ENCODE results near the gene RRN3.
"Not testable (repeated sequence)": the region's sequence is repeated elsewhere in the genome, so short reads cannot be mapped to it uniquely, and the experiment has no call there.

RRN3 gene

GRCh38 chr16:15096583-15096972 lies 2.5 kb upstream of the RRN3 start:
- DNase-seq, result not testable (repeated sequence)

GRCh38 chr16:15093571-15093954 lies 509 bp downstream of the RRN3 start:
- not testable (repeated sequence) for DNase-seq

GRCh38 chr16:15090663-15091269 lies 3.3 kb downstream of the RRN3 start:
- DNase-seq, result not testable (repeated sequence)

GRCh38 chr16:15082788-15083187 lies 11.3 kb downstream of the RRN3 start:
- DNase-seq, result not testable (repeated sequence)

- not testable (repeated sequence) for DNase-seq
Measured at GRCh38 chr16:15080883-15081282, 13.2 kb downstream of the RRN3 start.

- not testable (repeated sequence) for DNase-seq
Measured at GRCh38 chr16:15076161-15076560, 17.9 kb downstream of the RRN3 start.

GRCh38 chr16:15073101-15073500 lies 21.0 kb downstream of the RRN3 start:
- DNase-seq, result no peak

- not testable (repeated sequence) for DNase-seq
Measured at GRCh38 chr16:15071916-15072769, 21.9 kb downstream of the RRN3 start.

GRCh38 chr16:15071013-15071412 lies 23.1 kb downstream of the RRN3 start:
- not testable (repeated sequence) for DNase-seq

GRCh38 chr16:15066690-15067089 lies 27.4 kb downstream of the RRN3 start:
- DNase-seq, result not testable (repeated sequence)

- DNase-seq, result not testable (repeated sequence)
Measured at GRCh38 chr16:15065961-15066360, 28.1 kb downstream of the RRN3 start.

- DNase-seq, result not testable (repeated sequence)
Measured at GRCh38 chr16:15062085-15062810, 31.8 kb downstream of the RRN3 start.

GRCh38 chr16:15059324-15059723 lies 34.7 kb downstream of the RRN3 start:
- DNase-seq, result no peak

GRCh38 chr16:15057681-15058417 lies 36.2 kb downstream of the RRN3 start:
- DNase-seq, result no peak

GRCh38 chr16:15055141-15056053 lies 38.7 kb downstream of the RRN3 start:
- peak; percentile 72 for DNase-seq

GRCh38 chr16:15054357-15055140 lies 39.5 kb downstream of the RRN3 start:
- no peak for DNase-seq

GRCh38 chr16:15053904-15054303 lies 40.2 kb downstream of the RRN3 start:
- no peak for DNase-seq

GRCh38 chr16:15052747-15053476 lies 41.2 kb downstream of the RRN3 start:
- DNase-seq, result no peak

- DNase-seq, result no peak
Measured at GRCh38 chr16:15051387-15051951, 42.6 kb downstream of the RRN3 start.

GRCh38 chr16:15050440-15050839 lies 43.6 kb downstream of the RRN3 start:
- DNase-seq, result not testable (repeated sequence)
